Neuronal stem cell (in vitro differentiated cells): ENCODE measurements around the gene KRT75.

Source experiments
- DNase-seq: peaks from one replicate; pipeline ENCODE4 v3.0.0-alpha.2; 2013; ENCODE audit warnings: low spot score
- H2AFZ ChIP-seq: one replicate; pipeline ENCODE4 v1.6.1; 2013; ENCODE audit warnings: mild to moderate bottlenecking, low read length, inconsistent platforms
- H2AK5ac ChIP-seq: 2 replicates; pipeline ENCODE4 v1.6.1; 2013; ENCODE audit warnings: low read depth, mild to moderate bottlenecking, inconsistent platforms, low read length, moderate library complexity, mixed read lengths
- H2BK120ac ChIP-seq: 2 replicates; pipeline ENCODE4 v1.6.1; 2013; ENCODE audit warnings: low read depth, mild to moderate bottlenecking, inconsistent platforms, low read length, moderate library complexity, mixed read lengths
- H2BK12ac ChIP-seq: one replicate; pipeline ENCODE4 v1.6.1; 2013; ENCODE audit warnings: low read length, inconsistent platforms
- H2BK15ac ChIP-seq: 2 replicates; pipeline ENCODE4 v1.6.1; 2013; ENCODE audit warnings: mild to moderate bottlenecking, low read length, inconsistent platforms, mixed read lengths
- H2BK5ac ChIP-seq: one replicate; pipeline ENCODE4 v1.6.1; 2013; ENCODE audit warnings: inconsistent platforms, mild to moderate bottlenecking, low read length, moderate library complexity
- H3K14ac ChIP-seq: one replicate; pipeline ENCODE4 v1.6.1; 2013; ENCODE audit warnings: low read length, inconsistent platforms
- H3K18ac ChIP-seq: 2 replicates; pipeline ENCODE4 v1.6.1; 2013; ENCODE audit warnings: low read length, inconsistent platforms
- H3K23ac ChIP-seq: 2 replicates; pipeline ENCODE4 v1.6.1; 2013; ENCODE audit warnings: low read depth, mild to moderate bottlenecking, mixed read lengths, low read length, inconsistent platforms; ENCODE audit not compliant: poor library complexity
- H3K27ac ChIP-seq: replicated peaks from 3 replicates; pipeline ENCODE4 v1.5.1; 2013; ENCODE audit warnings: low read length, inconsistent platforms
- H3K27me3 ChIP-seq, 3 experiments: 2 replicates each; pipeline ENCODE4 v1.6.1; 2013; ENCODE audit warnings: low read length in 3 of 3, mild to moderate bottlenecking in 2 of 3, inconsistent platforms in 1 of 3, low read depth in 1 of 3, mixed read lengths in 1 of 3, moderate library complexity in 1 of 3; ENCODE audit not compliant: control insufficient read depth in 3 of 3, insufficient read depth in 3 of 3
- H3K36me3 ChIP-seq, 2 donors: replicated peaks in 1 of 2; 2 replicates each; pipeline ENCODE4 v1.6.1; 2013; ENCODE audit warnings: low read length in 2 of 2; ENCODE audit not compliant: control insufficient read depth in 2 of 2, insufficient read depth in 2 of 2
- H3K4ac ChIP-seq: 2 replicates; pipeline ENCODE4 v1.6.1; 2013; ENCODE audit warnings: inconsistent platforms, mild to moderate bottlenecking, low read length, moderate library complexity
- H3K4me1 ChIP-seq, 2 donors: 1 replicate in 1 of 2; 2 replicates in 1 of 2; pipeline ENCODE4 v1.6.1; 2013; ENCODE audit warnings: low read length in 2 of 2, low read depth in 1 of 2; ENCODE audit not compliant: control insufficient read depth in 2 of 2, insufficient read depth in 1 of 2
- H3K4me2 ChIP-seq: one replicate; pipeline ENCODE4 v1.6.1; 2013; ENCODE audit warnings: mild to moderate bottlenecking, low read length, inconsistent platforms; ENCODE audit not compliant: insufficient read depth, poor library complexity, severe bottlenecking
- H3K4me3 ChIP-seq, 2 donors: 2 replicates each; pipeline ENCODE4 v1.5.1; 2013; ENCODE audit warnings: low read length in 2 of 2, mild to moderate bottlenecking in 2 of 2, inconsistent platforms in 1 of 2, moderate library complexity in 1 of 2
- H3K79me1 ChIP-seq: one replicate; pipeline ENCODE4 v1.6.1; 2013; ENCODE audit warnings: low read depth, mild to moderate bottlenecking, inconsistent platforms, low read length, moderate library complexity
- H3K9ac ChIP-seq: one replicate; pipeline ENCODE4 v1.6.1; 2013; ENCODE audit warnings: mild to moderate bottlenecking, low read depth, low read length, inconsistent platforms; ENCODE audit not compliant: poor library complexity
- H3K9me3 ChIP-seq, 2 donors: replicated peaks in 1 of 2; 2 replicates each; pipeline versions ENCODE3 to v1.6.1; 2013; ENCODE audit warnings: low read length in 2 of 2, mild to moderate bottlenecking in 2 of 2, inconsistent platforms in 1 of 2, low read depth in 1 of 2, mixed read lengths in 1 of 2, moderate library complexity in 1 of 2; ENCODE audit not compliant: control insufficient read depth in 2 of 2, insufficient read depth in 1 of 2
- H4K8ac ChIP-seq: one replicate; pipeline ENCODE4 v1.6.1; 2013; ENCODE audit warnings: low read depth, mild to moderate bottlenecking, inconsistent platforms, low read length, moderate library complexity
- H4K91ac ChIP-seq: one replicate; pipeline ENCODE4 v1.6.1; 2013; ENCODE audit warnings: low read length, low read depth, mild to moderate bottlenecking, inconsistent platforms; ENCODE audit not compliant: poor library complexity
- WGBS, 2 donors: extraction: QIAGEN DNeasy Blood & Tissue Kit; methylation state at CpG; one replicate each; pipeline ENCODE4 v1.1.7; 2013; ENCODE audit warnings: missing lambda C conversion rate in 2 of 2, mixed read lengths in 1 of 2; ENCODE audit not compliant: insufficient read length in 2 of 2, insufficient replicate concordance in 1 of 2; ENCODE audit errors: extremely low coverage in 2 of 2; 5-methylcytosine and 5-hydroxymethylcytosine counted together

The KRT75 gene

GRCh38 chr12:52440821-52441319 is 6.7 kb upstream of the KRT75 start:
- no peak overlapping the region for H3K27ac ChIP-seq
- peak overlapping the region; percentile 15 for H3K18ac ChIP-seq
- no peak overlapping the region for H3K4me2 ChIP-seq
- no peak overlapping the region for H3K23ac ChIP-seq
- H4K91ac ChIP-seq, result no peak overlapping the region
- no peaks in the 10 kb centered on the region for H3K36me3 ChIP-seq
- peaks cover 0 to 21% of the 10 kb centered on the region in 2 donors for H3K4me1 ChIP-seq
- H3K79me1 ChIP-seq, result no peaks in the 10 kb centered on the region
- H2BK15ac ChIP-seq, result no peak overlapping the region
- no peak overlapping the region for H3K4ac ChIP-seq
- H3K4me3 ChIP-seq, result no peak overlapping the region
- DNase-seq, result no peak
- no peak overlapping the region for H3K14ac ChIP-seq
- no peak overlapping the region for H2AK5ac ChIP-seq
- H2AFZ ChIP-seq, result no peak overlapping the region
- H3K9ac ChIP-seq, result no peak overlapping the region
- no peak overlapping the region for H2BK5ac ChIP-seq
- no peaks in the 10 kb centered on the region for H3K9me3 ChIP-seq
- no peak overlapping the region for H4K8ac ChIP-seq
- WGBS, 2 donors, result no CpG with 5 or more reads among the region's 5 CpGs
- H3K27me3 ChIP-seq, result no peaks in the 10 kb centered on the region
- no peak overlapping the region for H2BK12ac ChIP-seq
- H2BK120ac ChIP-seq, result no peak overlapping the region

- no peaks in the 10 kb centered on the region for H3K36me3 ChIP-seq
- H2BK5ac ChIP-seq, result no peak overlapping the region
- H3K23ac ChIP-seq, result no peak overlapping the region
- no peak overlapping the region for H2BK120ac ChIP-seq
- no peak overlapping the region for H3K4me3 ChIP-seq
- H3K4ac ChIP-seq, result no peak overlapping the region
- peak overlapping the region; percentile 1 for H3K18ac ChIP-seq
- H4K8ac ChIP-seq, result peak overlapping the region; percentile 93
- WGBS, 2 donors, result no CpG with 5 or more reads among the region's 2 CpGs
- no peak overlapping the region for H2AK5ac ChIP-seq
- no peak overlapping the region for H3K9ac ChIP-seq
- H3K4me1 ChIP-seq, result peaks cover 0 to 22% of the 10 kb centered on the region in 2 donors
- no peak overlapping the region for H4K91ac ChIP-seq
- H3K27me3 ChIP-seq, result no peaks in the 10 kb centered on the region
- H3K79me1 ChIP-seq, result no peaks in the 10 kb centered on the region
- no peak overlapping the region for H2BK15ac ChIP-seq
- H3K14ac ChIP-seq, result no peak overlapping the region
- H2BK12ac ChIP-seq, result no peak overlapping the region
- no peak overlapping the region for H2AFZ ChIP-seq
- no peak overlapping the region for H3K4me2 ChIP-seq
- DNase-seq, result no peak
- H3K9me3 ChIP-seq, result no peaks in the 10 kb centered on the region
- no peak overlapping the region for H3K27ac ChIP-seq
These were observed 5.7 kb upstream of the KRT75 start for GRCh38 chr12:52439845-52440244.

- H4K8ac ChIP-seq, result no peak overlapping the region
- no peak overlapping the region for H2BK12ac ChIP-seq
- peaks cover 0 to 22% of the 10 kb centered on the region in 2 donors for H3K4me1 ChIP-seq
- no peaks in the 10 kb centered on the region for H3K9me3 ChIP-seq
- H3K4me3 ChIP-seq, result no peak overlapping the region
- H2AFZ ChIP-seq, result no peak overlapping the region
- H3K4ac ChIP-seq, result no peak overlapping the region
- H3K27ac ChIP-seq, result no peak overlapping the region
- H2AK5ac ChIP-seq, result peak overlapping the region; percentile 58
- peak overlapping the region; percentile 38 for H3K18ac ChIP-seq
- no CpG with 5 or more reads among the region's 8 CpGs for WGBS, 2 donors
- H3K4me2 ChIP-seq, result no peak overlapping the region
- H4K91ac ChIP-seq, result no peak overlapping the region
- no peak overlapping the region for H2BK5ac ChIP-seq
- no peak overlapping the region for H2BK15ac ChIP-seq
- no peak for DNase-seq
- no peaks in the 10 kb centered on the region for H3K79me1 ChIP-seq
- H3K27me3 ChIP-seq, result no peaks in the 10 kb centered on the region
- peak overlapping the region; percentile 25 for H3K23ac ChIP-seq
- H3K14ac ChIP-seq, result peak overlapping the region; percentile 49
- H3K36me3 ChIP-seq, result no peaks in the 10 kb centered on the region
- H3K9ac ChIP-seq, result no peak overlapping the region
- H2BK120ac ChIP-seq, result no peak overlapping the region
These were observed 5.2 kb upstream of the KRT75 start for GRCh38 chr12:52439420-52439819.

GRCh38 chr12:52438305-52439301 is 4.4 kb upstream of the KRT75 start:
- no peak overlapping the region for H3K4me3 ChIP-seq
- no CpG with 5 or more reads among the region's 8 CpGs for WGBS, 2 donors
- peaks cover 0 to 22% of the 10 kb centered on the region in 2 donors for H3K4me1 ChIP-seq
- H3K27me3 ChIP-seq, result no peaks in the 10 kb centered on the region
- H3K27ac ChIP-seq, result no peak overlapping the region
- no peak overlapping the region for H2AFZ ChIP-seq
- H2BK120ac ChIP-seq, result no peak overlapping the region
- no peaks in the 10 kb centered on the region for H3K9me3 ChIP-seq
- no peaks in the 10 kb centered on the region for H3K79me1 ChIP-seq
- H2BK12ac ChIP-seq, result no peak overlapping the region
- H3K9ac ChIP-seq, result no peak overlapping the region
- DNase-seq, result no peak
- H3K4me2 ChIP-seq, result no peak overlapping the region
- no peak overlapping the region for H3K23ac ChIP-seq
- H3K4ac ChIP-seq, result no peak overlapping the region
- H4K91ac ChIP-seq, result no peak overlapping the region
- H3K14ac ChIP-seq, result no peak overlapping the region
- no peak overlapping the region for H3K18ac ChIP-seq
- H3K36me3 ChIP-seq, result no peaks in the 10 kb centered on the region
- no peak overlapping the region for H2BK5ac ChIP-seq
- no peak overlapping the region for H4K8ac ChIP-seq
- H2AK5ac ChIP-seq, result no peak overlapping the region
- no peak overlapping the region for H2BK15ac ChIP-seq
